Measurements from ENCODE around the gene ALPI.

DNA sequence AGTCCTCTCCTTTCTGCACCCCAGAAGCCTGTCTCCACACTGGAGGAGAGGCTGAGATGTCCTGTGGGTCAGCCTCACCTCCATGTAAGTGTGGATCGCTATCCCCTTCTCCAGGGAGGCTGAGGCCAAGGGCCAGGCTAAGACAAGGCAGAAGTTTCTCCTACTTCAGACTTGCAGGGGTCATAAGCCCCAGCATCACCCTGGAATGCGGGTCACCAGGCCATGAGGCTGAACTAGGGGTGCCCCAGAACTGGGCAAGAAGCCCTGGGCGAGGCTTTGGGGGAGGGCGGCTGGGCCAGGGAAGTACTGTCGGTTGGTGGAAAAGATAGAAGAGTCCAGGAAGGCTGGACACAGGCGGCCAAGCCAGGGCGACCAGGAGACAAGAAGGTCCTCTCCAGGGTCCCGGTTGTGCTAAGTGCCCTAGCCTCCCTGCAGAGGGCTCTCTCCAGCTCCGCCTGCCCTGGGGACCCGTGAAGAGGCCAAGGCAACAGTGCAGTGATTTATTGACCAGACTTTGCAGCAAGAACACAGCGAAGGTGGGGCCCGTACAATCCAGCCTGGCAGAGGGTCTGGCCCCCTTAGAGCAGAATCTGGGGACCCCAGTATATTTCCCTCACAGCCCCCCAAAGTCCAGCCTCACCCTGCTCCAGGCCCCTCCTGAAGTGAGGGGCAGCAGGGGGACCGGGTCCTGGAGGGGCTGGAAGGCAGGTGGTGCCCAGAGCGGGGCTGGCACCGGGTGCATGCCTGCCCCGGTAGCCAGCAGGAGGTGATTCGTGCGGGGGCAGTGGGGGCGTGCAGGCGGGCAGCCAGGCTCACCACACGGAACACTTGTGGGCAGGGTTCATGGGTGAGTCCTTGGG lies 23.6 kb downstream of the ALPI start:
- TF ChIP-seq, protein P1, sequence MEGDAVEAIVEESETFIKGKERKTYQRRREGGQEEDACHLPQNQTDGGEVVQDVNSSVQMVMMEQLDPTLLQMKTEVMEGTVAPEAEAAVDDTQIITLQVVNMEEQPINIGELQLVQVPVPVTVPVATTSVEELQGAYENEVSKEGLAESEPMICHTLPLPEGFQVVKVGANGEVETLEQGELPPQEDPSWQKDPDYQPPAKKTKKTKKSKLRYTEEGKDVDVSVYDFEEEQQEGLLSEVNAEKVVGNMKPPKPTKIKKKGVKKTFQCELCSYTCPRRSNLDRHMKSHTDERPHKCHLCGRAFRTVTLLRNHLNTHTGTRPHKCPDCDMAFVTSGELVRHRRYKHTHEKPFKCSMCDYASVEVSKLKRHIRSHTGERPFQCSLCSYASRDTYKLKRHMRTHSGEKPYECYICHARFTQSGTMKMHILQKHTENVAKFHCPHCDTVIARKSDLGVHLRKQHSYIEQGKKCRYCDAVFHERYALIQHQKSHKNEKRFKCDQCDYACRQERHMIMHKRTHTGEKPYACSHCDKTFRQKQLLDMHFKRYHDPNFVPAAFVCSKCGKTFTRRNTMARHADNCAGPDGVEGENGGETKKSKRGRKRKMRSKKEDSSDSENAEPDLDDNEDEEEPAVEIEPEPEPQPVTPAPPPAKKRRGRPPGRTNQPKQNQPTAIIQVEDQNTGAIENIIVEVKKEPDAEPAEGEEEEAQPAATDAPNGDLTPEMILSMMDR (IDR thresholded peaks at IDR 0.05), result no peak
- no peak for TF ChIP-seq EZH2phosphoT487 (IDR thresholded peaks at IDR 0.05)
